ENCODE data around the gene OR5C1.

DNA sequence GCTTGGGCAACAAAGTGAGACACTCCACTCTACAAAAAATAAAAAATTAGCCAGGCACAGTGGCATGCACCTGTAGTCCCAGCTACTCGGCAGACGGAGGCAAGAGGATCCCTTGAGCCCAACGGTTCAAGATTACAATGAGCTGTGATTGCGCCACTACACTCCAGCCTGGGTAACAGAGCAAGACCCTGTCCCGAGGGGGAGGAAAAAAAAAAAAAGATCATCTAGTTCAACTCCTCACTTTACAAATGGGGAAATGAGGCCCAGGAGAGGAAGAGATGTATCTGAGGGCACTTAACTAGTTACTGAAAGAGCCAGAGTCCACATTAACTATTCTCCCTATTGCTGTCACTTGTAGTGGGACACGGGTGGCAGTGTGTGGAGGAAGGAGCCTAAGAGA, 25.8 kb downstream of the OR5C1 start:
- no peak for TF ChIP-seq GATA2 (IDR thresholded peaks at IDR 0.05; ENCODE audit: low read depth, low read length)
- no peak for TF ChIP-seq GATA3 (IDR thresholded peaks at IDR 0.05; ENCODE audit: low read depth, low read length)

Data from SH-SY5Y (cell line).